ENCODE data around the gene EDIL3. TPM values are rescaled to one million over a fixed set of nuclear protein-coding genes. Genes with fewer than 3 reads are reported as not detected.

The EDIL3 gene
- polyA plus RNA-seq, 1 donor: 13.2 TPM

- DNase-seq: no peak
Measured at GRCh38 chr5:84255315-84255714, 129.4 kb downstream of the EDIL3 start.

GRCh38 chr5:84253946-84254345, 130.7 kb downstream of the EDIL3 start:
- no peak for DNase-seq

- no peak for DNase-seq
Measured at GRCh38 chr5:84251503-84251902, 133.2 kb downstream of the EDIL3 start.

GRCh38 chr5:84249918-84250630, 134.6 kb downstream of the EDIL3 start:
- DNase-seq: no peak

GRCh38 chr5:84248013-84248412, 136.7 kb downstream of the EDIL3 start:
- no peak for DNase-seq

- no peak for DNase-seq
Measured at GRCh38 chr5:84242286-84242685, 142.4 kb downstream of the EDIL3 start.

GRCh38 chr5:84239494-84239893, 145.2 kb downstream of the EDIL3 start:
- DNase-seq: no peak

GRCh38 chr5:84237126-84237525, 147.6 kb downstream of the EDIL3 start:
- DNase-seq: no peak

GRCh38 chr5:84231433-84231832, 153.2 kb downstream of the EDIL3 start:
- DNase-seq: no peak

GRCh38 chr5:84229045-84229444, 155.6 kb downstream of the EDIL3 start:
- no peak for DNase-seq

GRCh38 chr5:84228266-84228665, 156.4 kb downstream of the EDIL3 start:
- DNase-seq: no peak

- DNase-seq: no peak
Measured at GRCh38 chr5:84227236-84227635, 157.4 kb downstream of the EDIL3 start.

- no peak for DNase-seq
Measured at GRCh38 chr5:84218546-84218945, 166.1 kb downstream of the EDIL3 start.

- no peak for DNase-seq
Measured at GRCh38 chr5:84215521-84215920, 169.2 kb downstream of the EDIL3 start.

- DNase-seq: no peak
Measured at GRCh38 chr5:84213861-84214260, 170.8 kb downstream of the EDIL3 start.

- no peak for DNase-seq
Measured at GRCh38 chr5:84213212-84213611, 171.5 kb downstream of the EDIL3 start.

GRCh38 chr5:84204772-84205171, 179.9 kb downstream of the EDIL3 start:
- DNase-seq: no peak

GRCh38 chr5:84202136-84202535, 182.5 kb downstream of the EDIL3 start:
- DNase-seq: no peak

GRCh38 chr5:84197538-84197937, 187.1 kb downstream of the EDIL3 start:
- DNase-seq: no peak

- DNase-seq: no peak
Measured at GRCh38 chr5:84191281-84191680, 193.4 kb downstream of the EDIL3 start.

- no peak for DNase-seq
Measured at GRCh38 chr5:84184857-84185256, 199.8 kb downstream of the EDIL3 start.

GRCh38 chr5:84181093-84181492, 203.6 kb downstream of the EDIL3 start:
- no peak for DNase-seq

GRCh38 chr5:84168841-84169240, 215.8 kb downstream of the EDIL3 start:
- DNase-seq: no peak

GRCh38 chr5:84163671-84164070, 221.0 kb downstream of the EDIL3 start:
- DNase-seq: no peak

- no peak for DNase-seq
Measured at GRCh38 chr5:84162695-84163094, 222.0 kb downstream of the EDIL3 start.

Data from hindlimb muscle (tissue), 1 donor.